HFF-Myc (cell line): ENCODE results near the gene RPTOR.
"Not testable (repeated sequence)": the region's sequence is repeated elsewhere in the genome, so short reads cannot be mapped to it uniquely, and the experiment has no call there.

Source experiments
- DNase-seq: peaks from one replicate; pipeline ENCODE4 v3.0.0-alpha.2; 2011; ENCODE audit warnings: low read depth; ENCODE audit errors: extremely low read depth
- H3K4me3 ChIP-seq: replicated peaks from 2 replicates; pipeline ENCODE4 v1.5.1; 2011; ENCODE audit warnings: low read depth, mild to moderate bottlenecking, control low read depth, low read length
- TF ChIP-seq, protein P1 (sequence below): IDR thresholded peaks from 2 replicates; pipeline ENCODE4 v1.5.1; 2012; ENCODE audit warnings: mild to moderate bottlenecking, low read depth, low read length, control low read depth; ENCODE audit errors: missing control alignments

RPTOR gene

DNA sequence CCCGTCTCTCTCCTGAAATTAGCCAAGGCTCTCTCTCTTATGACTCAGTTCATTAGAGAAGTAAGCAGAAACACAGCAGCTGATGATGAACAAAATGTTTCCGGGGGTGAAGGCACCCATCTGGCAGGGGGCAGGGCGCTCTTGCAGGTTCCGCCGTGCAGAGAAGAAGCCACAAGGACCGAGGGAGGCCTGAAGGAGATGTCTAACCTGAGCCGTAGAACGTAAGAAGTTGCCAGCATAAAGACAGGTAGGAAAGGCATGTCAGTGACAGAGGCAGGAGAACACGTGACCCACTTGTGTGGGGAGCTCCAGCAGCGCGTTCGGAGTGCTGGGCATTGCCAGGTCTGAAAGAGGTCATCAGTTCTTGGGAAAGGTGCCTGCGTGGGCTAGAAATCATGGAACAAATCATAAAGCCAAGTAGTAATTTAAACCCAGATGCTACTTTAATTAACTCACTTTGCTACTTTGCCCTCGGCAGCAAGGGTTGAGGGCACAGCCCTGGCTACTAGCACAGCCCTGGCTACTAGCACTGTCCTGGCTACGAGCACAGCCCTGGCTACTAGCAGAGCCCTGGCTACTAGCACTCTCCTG is 198.6 kb downstream of the RPTOR start:
- no peak overlapping the region for H3K4me3 ChIP-seq
- TF ChIP-seq, protein P1, sequence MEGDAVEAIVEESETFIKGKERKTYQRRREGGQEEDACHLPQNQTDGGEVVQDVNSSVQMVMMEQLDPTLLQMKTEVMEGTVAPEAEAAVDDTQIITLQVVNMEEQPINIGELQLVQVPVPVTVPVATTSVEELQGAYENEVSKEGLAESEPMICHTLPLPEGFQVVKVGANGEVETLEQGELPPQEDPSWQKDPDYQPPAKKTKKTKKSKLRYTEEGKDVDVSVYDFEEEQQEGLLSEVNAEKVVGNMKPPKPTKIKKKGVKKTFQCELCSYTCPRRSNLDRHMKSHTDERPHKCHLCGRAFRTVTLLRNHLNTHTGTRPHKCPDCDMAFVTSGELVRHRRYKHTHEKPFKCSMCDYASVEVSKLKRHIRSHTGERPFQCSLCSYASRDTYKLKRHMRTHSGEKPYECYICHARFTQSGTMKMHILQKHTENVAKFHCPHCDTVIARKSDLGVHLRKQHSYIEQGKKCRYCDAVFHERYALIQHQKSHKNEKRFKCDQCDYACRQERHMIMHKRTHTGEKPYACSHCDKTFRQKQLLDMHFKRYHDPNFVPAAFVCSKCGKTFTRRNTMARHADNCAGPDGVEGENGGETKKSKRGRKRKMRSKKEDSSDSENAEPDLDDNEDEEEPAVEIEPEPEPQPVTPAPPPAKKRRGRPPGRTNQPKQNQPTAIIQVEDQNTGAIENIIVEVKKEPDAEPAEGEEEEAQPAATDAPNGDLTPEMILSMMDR, result no peak
- DNase-seq, result no peak

DNA sequence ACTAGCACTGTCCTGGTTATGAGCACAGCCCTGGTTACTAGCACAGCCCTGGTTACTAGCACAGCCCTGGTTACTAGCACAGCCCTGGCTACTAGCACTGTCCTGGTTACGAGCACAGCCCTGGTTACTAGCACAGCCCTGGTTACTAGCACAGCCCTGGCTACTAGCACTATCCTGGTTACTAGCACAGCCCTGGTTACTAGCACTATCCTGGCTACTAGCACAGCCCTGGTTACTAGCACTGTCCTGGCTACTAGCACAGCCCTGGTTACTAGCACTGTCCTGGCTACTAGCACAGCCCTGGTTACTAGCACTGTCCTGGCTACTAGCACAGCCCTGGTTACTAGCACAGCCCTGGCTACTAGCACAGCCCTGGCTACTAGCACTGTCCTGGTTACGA is 199.3 kb downstream of the RPTOR start:
- not testable (repeated sequence) for H3K4me3 ChIP-seq, DNase-seq

DNA sequence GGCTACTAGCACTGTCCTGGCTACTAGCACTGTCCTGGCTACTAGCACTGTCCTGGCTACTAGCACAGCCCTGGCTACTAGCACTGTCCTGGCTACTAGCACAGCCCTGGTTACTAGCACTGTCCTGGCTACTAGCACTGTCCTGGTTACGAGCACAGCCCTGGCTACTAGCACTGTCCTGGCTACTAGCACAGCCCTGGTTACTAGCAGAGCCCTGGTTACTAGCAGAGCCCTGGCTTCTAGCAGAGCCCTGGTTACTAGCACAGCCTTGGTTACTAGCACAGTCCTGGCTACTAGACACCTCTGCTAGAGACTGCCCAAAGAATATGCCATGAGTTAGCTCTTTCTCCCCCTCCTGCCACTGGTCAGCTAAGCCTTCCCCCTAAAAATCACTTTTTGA is 200.1 kb downstream of the RPTOR start:
- DNase-seq, H3K4me3 ChIP-seq: not testable (repeated sequence)

DNA sequence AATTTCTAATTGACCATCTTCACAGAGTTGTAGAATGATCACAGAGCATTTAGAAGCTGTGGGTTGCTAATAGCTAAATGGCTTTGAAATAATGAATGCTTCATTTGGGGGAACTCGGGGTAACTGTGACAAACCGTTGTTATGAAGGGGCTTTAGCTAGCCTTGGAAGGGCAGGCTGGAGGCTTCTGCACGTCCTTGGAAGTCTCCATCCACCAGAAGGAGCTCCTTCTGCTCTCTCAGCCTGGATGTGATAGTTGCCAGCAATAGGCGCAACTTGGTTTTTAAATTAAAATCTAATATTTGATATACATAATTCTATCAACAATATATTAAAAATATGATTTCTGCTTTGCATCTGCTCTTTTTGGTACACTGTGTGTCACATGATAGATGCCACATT is 200.5 kb downstream of the RPTOR start:
- no peak overlapping the region for H3K4me3 ChIP-seq
- no peak for DNase-seq
- TF ChIP-seq, protein P1, result no peak

DNA sequence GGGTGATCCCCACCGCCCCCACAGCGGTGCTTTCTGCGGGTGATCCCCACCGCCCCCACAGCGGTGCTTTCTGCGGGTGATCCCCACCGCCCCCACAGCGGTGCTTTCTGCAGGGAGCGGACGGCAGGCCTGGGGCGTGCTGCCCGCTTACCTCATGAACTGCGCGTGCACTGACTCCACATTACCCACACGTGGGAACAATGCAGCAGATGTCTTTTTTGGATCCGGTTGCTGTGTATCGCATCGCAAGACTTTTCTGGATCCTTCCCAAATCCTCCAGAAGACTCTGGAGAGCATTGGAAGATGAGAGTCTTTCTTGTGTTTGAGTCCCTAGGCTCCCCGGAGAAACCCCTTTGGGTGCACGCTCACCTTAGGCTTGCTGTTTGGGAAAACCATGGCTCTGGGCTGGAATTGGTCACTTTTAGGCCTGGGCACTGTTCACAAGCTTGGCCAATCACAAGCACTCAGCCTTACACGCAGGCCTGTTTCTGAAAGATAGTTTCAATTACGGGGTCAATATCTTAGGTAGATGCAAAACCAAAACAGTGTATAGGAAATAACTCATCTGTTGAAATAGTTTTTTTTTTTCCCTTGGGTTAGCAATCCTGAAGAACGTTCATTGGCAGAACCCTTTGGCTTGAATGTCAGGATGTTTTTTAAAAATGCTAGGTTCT is 201.8 kb downstream of the RPTOR start:
- DNase-seq, result no peak

DNA sequence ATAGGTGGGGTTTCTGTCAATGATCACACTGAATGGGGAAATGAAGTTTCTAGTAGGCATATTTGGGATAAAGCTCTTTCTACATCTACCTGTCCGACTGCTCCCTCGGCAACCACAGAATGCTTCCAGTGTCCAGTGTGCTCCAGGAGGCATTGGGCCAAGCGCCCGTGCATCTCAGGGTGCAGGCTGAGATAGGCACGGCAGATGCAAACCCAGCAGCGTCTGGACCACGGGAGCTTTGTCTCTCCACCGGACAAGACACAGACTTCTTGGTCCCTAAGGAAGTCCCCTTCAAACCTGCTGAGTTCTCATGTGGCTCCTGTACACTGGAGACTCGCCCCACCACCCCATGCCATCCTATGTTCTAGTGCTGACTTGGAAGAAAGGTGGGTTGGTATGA is 202.8 kb downstream of the RPTOR start:
- DNase-seq, result no peak
- TF ChIP-seq, protein P1, result no peak
- no peak overlapping the region for H3K4me3 ChIP-seq

More for the DNA sequence above, 201.8 kb downstream of the RPTOR start:
- H3K4me3 ChIP-seq, result no peak overlapping the region
- TF ChIP-seq, protein P1, result no peak

DNA sequence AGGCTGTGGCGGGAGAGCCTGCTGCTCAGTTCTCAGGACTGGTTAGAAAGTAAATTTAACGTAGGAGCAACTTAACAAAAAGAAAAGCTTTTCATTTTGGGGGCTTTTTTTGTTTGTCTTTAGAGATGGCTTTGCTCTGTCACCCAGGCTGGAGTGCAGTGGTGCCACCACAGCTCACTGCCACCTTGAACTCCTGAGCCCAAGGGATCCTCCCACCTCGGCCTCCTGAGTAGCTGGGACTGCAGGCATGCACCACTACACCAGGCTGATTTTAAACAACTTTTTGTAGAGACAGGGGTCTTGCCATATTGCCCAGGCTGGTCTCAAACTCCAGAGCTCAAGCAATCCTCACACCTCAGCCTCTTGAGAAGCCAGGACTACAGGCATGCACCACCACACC is 205.0 kb downstream of the RPTOR start:
- TF ChIP-seq, protein P1, result no peak
- H3K4me3 ChIP-seq, result no peak overlapping the region
- no peak for DNase-seq

DNA sequence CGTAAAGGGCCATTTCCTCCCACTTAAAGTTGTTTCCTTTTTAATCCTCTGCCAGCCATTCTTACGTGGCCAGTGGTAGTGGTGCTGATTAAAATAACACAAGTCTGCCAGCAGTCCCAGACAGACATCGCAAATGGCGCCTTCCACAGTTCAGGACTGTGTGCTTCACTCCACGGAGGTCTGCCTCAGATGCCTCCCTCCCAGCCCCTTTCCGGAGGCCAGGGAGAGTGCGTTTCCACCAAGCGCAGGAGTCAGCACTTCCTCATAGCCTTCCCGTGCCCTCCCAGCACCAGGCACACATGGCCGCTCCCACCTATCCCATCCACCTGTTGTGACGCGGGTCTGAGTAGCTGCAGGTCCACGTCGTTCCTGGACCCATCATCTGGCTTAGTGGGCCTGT is 205.6 kb downstream of the RPTOR start:
- DNase-seq, result no peak
- H3K4me3 ChIP-seq, result no peak overlapping the region
- TF ChIP-seq, protein P1, result no peak
